Measurements from ENCODE around the gene MNX1.

DNA sequence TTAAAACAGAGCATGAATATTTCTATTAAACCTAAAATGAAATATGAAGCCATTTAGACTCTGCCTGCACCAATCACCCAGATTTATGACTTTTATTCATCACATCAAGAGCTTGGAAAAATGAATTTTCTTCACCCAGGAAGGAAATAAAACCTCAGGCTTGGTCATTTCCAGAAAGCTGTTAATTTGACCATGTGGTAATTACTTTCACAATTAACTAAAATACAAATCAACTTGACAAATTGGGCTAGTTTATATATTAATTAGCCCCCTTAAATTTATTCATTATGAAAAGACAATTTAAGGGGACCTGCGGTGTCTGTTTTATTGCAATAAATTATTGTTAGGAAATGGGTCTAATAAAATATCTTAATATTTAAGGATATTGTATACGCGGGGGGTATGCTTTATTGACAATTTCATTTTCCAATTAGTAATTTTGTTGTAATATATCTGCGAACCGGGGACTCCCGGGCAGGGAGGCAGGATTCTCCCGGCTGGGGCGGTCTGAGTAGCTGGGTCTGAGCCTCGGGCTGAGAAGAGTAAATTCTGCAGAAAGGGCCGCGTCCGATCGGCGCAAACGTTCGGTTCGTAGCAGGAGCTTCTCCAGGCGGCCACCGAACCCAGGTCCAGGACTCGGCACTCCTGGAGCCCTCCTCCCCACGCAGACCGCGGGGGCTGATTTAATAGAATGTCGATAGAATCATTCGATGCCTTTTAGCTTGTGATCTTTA is 9.4 kb upstream of the MNX1 start:
- TF ChIP-seq, protein P1, sequence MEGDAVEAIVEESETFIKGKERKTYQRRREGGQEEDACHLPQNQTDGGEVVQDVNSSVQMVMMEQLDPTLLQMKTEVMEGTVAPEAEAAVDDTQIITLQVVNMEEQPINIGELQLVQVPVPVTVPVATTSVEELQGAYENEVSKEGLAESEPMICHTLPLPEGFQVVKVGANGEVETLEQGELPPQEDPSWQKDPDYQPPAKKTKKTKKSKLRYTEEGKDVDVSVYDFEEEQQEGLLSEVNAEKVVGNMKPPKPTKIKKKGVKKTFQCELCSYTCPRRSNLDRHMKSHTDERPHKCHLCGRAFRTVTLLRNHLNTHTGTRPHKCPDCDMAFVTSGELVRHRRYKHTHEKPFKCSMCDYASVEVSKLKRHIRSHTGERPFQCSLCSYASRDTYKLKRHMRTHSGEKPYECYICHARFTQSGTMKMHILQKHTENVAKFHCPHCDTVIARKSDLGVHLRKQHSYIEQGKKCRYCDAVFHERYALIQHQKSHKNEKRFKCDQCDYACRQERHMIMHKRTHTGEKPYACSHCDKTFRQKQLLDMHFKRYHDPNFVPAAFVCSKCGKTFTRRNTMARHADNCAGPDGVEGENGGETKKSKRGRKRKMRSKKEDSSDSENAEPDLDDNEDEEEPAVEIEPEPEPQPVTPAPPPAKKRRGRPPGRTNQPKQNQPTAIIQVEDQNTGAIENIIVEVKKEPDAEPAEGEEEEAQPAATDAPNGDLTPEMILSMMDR (IDR thresholded peaks at IDR 0.05): no peak
- no peak for TF ChIP-seq EP300 (IDR thresholded peaks at IDR 0.05)
